ENCODE results near the gene LDHA.
"Not testable (repeated sequence)": the region's sequence is repeated elsewhere in the genome, so short reads cannot be mapped to it uniquely, and the experiment has no call there.

LDHA gene

DNA sequence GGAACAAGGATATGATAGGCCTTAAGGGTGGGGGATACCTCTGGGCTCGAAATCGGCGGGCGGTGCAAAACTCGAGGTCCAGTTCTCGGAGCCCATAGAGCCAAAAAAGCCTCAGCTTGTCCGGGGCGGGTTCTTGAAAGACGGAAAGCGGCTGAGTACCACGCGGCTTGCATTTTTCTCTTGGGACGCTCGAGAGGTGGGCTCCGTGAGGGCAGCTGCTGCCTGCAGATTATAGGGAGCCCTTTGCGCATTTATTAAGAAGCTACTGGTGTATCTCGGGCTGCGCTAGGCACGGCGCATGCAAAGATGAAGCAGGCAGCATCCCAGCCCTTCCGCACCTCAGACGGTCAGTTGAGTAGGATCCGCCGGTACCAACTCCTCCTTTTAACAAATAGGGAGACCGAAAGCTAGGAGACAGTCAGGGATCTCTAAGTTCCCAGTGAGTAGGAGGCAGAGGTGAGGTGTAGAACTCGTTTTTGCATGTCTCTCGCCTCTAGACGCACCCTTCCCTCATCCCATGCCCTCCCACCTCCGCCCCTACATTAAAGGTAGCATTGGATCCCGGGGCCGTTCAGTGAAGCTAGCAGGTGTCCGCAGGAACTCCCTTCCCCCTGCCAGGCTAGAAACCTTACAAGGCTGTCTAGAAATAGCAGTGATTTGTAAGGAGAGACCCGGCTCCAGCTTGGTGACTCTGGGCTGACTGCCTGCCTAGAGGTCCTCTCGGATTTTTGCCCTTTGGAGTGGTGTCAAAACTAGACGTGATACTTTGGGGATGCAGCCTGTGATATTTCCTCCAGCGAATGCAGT is 768 bp downstream of the LDHA start:
- no peak for DNase-seq

DNA sequence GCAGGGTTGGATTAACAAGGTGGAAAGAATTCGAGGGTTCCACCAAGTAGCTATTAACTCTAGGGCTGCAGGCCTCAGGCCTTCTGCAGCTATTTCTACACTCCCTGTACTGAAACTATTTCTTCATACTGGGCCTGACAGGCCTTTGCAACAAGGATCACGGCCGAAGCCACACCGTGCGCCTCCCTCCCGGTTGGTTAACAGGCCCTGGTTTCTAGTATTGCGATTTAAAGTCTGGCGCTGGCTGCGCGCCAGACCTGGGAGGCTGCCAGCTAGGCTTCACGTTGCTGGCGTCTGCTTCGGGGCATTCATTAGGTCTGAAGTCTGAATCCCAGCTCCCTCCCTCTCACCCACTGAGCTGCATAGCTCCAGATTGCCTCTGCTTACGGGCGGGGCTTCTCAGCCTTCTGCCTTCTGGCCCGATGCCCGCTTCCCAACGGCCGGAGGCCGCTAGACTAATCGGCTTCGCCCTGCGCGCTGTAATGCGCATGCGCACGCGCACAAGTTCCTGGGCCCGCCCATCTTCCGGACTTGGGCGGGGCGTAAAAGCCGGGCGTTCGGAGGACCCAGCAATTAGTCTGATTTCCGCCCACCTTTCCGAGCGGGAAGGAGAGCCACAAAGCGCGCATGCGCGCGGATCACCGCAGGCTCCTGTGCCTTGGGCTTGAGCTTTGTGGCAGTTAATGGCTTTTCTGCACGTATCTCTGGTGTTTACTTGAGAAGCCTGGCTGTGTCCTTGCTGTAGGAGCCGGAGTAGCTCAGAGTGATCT is 1.6 kb downstream of the LDHA start:
- DNase-seq = peak; percentile 95

DNA sequence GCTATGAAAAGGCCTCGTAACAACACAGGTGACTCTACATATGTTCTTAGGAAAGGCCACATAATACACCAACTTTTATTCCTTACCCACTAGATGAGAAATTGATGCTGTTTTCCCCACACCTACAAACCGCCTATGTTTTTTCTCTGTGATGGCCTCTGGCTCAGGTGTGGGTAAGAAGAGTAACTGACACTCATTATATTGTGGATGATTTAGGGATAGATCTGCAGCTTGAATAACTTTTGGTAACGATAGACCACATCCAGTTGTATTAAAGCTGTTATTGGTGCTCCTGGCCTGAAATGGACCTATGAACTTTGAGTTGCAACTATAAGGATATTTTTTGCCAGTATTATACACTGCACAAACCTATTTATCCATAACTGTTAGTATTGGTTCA is 3.6 kb downstream of the LDHA start:
- no peak for DNase-seq

DNA sequence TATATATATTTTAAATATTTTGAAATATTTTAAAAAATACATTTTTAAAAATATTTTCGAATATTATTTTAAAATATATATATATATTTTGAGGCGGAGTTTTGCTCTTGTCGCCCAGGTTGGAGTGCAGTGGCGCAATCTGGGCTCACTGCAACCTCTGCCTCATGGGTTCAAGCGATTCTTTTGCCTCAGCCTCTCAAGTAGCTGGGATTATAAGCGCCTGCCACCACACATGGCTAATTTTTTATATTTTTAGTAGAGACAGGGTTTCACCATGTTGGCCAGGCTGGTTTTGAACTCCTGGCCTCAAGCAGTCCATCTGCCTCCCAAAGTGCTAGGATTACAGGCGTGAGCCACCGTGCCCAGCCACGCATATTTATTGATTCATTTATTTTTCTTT is 6.7 kb downstream of the LDHA start:
- not testable (repeated sequence) for DNase-seq

DNA sequence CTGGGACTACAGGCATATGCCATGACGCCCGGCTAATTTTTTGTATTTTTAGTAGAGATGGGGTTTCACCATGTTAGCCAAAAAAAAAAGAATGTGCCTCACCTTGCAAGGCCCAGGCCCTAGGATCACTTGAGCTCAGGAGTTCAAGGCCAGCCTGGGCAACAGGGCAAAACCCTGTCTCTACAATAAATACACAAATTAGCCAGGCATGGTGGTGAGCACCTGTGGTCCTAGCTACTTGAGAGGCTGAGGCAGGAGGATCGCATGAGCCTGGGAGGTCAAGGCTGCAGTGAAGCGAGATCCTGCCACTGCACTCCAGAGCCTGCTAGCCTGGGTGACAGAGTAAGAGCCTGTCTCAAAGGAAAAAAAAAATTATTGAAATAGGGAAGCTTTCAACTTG is 9.7 kb downstream of the LDHA start:
- no peak for DNase-seq

DNA sequence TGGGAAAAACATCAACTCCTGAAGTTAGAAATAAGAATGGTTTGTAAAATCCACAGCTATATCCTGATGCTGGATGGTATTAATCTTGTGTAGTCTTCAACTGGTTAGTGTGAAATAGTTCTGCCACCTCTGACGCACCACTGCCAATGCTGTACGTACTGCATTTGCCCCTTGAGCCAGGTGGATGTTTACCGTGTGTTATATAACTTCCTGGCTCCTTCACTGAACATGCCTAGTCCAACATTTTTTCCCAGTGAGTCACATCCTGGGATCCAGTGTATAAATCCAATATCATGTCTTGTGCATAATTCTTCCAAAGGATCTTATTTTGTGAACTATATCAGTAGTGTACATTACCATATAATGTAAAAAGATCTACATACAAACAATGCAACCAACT is 13.0 kb downstream of the LDHA start:
- DNase-seq = not testable (repeated sequence)

DNA sequence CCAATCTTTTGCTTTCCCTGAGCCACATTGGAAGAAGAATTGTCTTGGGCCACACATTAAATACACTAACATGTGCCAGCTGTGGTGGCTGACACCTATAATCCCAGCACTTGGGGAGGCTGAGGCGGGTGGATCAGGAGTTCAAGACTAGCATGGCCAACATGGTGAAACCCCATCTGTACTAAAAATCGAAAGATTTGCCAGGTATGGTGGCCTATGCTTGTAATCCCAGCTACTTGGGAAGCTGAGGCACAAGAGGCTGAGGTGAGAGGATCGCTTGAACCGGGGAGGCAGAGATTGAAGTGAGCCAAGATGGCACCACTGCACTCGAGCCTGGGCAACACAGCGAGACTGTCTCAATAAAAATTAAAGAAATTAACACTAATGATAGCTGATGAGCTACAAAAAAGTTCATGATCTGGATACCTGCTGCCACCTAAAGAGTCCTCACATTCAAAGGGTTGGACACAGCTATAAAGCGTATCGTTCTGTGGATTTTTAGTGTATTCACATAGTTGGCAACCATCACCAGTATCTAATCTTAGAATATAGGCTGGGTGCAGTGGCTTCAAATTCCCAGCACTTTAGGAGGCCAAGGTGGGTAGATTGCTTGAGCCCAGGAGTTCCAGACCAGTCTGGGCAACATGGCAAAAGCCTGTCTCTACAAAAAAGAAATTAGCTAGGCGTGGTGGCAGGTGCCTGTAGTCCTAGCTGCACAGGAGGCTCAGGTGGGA is 14.4 kb downstream of the LDHA start:
- DNase-seq = no peak

DNA sequence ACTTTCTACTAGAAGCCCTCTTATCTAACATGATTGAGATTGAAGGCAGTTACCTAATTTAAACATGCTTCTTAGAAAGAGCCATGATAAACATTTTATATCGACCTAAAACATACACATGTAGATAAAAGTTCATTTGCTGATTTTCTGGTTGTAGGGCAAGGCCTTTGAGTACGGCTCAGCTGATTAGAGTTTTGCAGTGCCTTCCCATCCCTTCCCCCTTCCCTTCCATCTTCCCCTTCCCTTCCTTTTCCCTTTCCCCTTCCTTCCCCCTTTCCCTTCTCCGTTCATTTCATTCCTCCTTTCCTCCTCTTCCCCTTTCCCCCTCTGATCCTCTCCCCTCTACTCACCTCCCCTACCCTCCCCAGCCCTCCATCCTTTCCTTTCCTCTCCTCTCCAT is 22.1 kb downstream of the LDHA start:
- no peak for DNase-seq

DNA sequence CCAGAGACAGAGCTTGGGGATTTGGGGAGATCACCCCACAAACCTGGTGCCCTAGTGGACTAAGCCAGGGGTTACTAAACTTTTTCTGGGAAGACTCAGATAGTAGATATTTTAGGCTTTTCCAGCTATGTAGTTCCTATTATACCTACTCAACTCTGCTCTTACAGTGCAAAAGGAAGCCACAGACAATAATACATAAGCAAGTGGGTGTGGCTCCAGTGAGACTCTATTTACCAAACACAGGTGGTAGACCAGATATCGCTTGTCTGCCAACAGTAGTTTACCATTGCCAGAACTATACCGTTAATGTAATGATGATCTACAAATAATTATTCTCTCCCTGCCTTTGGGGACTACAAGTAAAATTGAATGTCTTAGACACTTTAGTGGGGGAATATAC is 24.7 kb downstream of the LDHA start:
- no peak for DNase-seq

DNA sequence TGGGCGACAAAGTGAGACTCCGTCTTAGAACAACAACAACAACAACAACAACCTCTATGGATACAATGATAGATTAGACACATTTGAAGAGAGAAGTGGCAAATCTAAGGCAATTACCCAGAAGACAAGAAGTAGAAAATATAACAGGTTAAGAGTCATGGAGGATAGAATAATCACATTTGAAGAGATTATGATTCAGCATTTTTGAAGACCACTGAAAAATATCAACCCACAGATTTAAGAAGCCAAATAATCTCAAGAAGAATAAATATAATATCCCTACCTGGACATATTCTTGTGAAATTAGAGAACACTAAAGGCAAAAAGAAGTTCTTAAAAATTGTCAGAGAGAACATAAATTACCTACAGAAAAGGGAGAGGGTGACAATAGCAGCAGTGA is 25.7 kb downstream of the LDHA start:
- DNase-seq = no peak

DNA sequence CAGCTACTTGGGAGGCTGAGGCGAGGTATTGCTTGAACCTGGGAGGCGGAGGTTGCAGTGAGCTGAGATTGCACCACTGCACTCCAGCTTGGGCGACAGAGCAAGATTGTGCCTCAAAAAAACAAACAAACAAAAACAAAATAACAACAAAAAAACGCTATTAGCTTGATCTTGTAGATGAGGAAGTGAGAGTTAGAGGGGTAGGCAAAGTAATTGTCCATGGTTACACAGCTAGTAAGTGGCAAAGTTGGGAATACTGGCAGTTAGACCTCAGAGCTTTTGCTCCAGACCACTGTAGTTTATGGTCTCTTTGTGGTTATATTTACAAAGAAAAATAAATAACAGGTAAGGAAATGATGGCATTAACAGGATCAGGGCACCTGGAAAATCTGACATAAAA is 32.9 kb downstream of the LDHA start:
- DNase-seq = no peak

DNA sequence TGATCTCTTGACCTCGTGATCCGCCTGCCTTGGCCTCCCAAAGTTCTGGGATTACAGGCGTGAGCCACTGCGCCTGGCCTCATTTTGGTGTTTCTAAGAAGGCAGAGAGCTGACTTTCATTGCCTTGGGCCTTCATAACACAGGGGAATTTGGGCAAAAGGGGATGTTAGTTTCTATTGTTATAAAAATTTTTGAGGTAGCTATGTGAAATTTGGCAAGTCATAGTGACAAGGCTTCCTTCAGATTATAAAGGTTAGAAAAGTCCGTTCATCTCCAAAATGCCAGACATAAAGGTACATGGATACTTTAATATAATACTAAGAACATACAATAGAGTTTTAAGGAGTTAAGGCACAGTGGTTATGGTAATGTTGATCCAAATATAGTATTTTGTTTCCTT is 35.0 kb downstream of the LDHA start:
- DNase-seq = no peak

DNA sequence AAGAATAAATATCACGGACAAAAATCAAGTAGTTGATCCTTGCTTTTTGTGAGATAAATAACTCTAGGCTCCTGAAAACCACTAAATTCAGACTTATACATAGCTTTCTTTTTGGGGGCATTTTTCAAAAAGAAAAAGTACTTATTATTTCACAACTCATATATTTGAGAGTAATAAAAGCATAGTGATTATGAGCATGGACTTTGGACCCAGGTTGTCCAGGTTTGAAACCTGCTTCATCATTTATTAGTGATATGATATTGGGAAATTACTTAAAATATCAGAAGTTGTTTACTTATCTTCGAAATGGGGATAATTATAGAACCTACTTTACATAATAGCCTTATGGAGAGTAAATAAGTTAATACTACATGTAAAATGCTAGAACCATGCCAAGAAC is 44.3 kb downstream of the LDHA start:
- no peak for DNase-seq

DNA sequence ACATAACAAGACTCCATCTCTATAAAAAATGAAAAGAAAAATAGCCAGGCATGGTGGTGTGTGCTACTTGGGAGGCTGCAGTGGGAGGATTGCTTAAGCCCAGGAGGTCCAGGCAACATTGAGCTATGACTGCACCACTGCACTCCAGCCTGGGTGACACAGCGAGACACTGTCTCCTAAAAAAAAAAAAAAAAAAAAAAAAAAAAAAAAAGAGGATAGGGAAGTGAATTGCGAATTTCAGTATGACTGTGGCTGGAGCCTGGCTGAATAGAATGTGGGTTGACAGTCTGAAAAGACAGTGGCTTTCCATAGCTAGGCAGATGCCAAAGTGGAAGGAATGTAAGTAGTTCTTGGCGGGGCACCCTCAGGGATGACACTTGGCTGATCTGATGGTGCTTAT is 54.9 kb downstream of the LDHA start:
- no peak for DNase-seq

DNA sequence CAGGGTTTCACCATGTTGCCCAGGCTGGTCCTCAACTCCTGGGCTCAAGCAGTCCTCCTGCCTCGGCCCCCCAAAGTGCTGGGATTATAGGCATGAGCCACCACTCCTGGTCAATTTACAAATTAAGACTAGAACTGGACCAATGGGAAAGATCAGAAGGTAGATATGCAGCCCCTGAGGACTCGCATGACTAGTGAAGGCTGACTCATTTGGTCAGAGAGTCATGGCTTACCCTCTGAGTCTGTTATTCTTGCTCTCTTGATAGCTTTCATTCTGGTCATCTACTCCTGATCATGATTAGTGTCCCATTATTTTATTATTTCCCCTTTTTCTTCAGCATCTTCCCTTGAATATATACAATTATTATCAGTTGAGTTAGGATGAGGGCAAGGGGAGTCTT is 58.6 kb downstream of the LDHA start:
- no peak for DNase-seq

DNA sequence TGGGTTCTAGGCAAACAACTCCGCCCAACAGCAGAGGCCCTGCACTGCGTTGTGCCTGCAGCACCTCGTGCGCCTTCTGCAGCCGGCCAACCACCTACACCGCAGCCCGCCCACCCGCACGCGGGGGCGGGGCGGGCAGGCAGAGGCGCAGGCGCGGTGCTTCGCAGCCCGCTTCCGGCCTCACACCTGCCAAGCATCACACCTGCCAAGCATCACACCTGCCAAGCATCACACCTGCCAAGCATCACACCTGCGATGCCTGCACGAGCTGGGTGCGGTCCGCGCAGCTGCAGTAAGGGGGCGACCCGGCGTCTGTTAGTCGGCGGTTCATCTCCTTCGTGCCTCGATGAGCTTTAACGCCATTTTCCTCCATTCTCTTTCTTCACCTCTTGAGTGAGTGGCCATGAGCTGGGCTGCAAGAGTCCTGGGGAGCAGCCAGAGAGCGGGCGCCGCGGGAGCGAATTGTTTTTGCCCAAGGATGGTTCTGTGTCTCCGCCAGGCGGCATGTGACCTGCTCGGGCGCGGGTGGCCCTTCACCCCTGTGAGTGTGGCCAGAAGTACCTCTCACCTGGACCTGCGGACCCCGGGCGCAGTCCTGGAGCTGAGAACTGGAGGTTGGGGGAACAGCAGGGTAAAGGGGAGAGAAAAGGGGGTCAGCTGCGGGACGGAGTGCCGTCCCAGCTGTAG is 61.5 kb downstream of the LDHA start, which contains the start of gene LDHAL6A:
Gene LDHAL6A (plus strand): TSS at position 171 of the 687 bp plus-strand sequence. CDS start 825 bp downstream, outside the sequence.
- DNase-seq = no peak

DNA sequence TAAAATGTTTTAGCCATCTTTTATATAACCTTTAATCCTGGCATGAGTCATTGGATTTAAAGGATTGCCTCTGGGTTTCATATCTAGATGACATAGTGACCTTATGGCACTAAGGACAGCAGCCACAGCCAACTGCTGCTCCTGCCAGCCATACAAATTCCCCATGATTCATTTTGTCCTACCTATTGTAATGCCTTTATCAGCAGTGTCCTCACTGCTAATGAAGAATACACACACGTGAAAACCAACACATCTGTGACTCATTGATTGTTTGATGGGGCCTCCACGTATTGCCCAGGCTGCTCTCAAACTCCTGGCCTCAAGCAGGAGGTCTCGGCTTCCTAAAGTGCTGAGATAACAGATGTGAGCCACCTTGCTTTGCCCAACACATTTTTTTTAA is 63.1 kb downstream of the LDHA start:
- no peak for DNase-seq
